Effector memory CD4-positive, alpha-beta T cell (primary cell): ENCODE measurements around the gene CD101.
A peak's percentile ranks its signal among the peaks of the same experiment; 100 is the strongest.

ENCODE experiments used
- DNase-seq, 3 donors: peaks; one replicate each; pipeline ENCODE4 v3.0.0-alpha.2; 2020
- H3K27ac ChIP-seq: 2 replicates; pipeline ENCODE4 v1.7.0; 2013; ENCODE audit warnings: mild to moderate bottlenecking, low read length, moderate library complexity; ENCODE audit not compliant: insufficient read depth, poor library complexity, severe bottlenecking
- H3K27me3 ChIP-seq: replicated peaks from 2 replicates; pipeline ENCODE4 v1.7.0; 2013; ENCODE audit warnings: mild to moderate bottlenecking, low read length; ENCODE audit not compliant: insufficient read depth, control insufficient read depth, poor library complexity, severe bottlenecking
- H3K36me3 ChIP-seq: 2 replicates; pipeline ENCODE4 v1.7.0; 2013; ENCODE audit warnings: mild to moderate bottlenecking, low read length, moderate library complexity; ENCODE audit not compliant: control insufficient read depth, insufficient read depth
- H3K4me1 ChIP-seq: 2 replicates; pipeline ENCODE4 v1.7.0; 2013; ENCODE audit warnings: low read length, mild to moderate bottlenecking; ENCODE audit not compliant: control insufficient read depth, insufficient read depth, poor library complexity, severe bottlenecking
- H3K4me3 ChIP-seq: 2 replicates; pipeline ENCODE4 v1.7.0; 2013; ENCODE audit warnings: low read length, low read depth, mild to moderate bottlenecking; ENCODE audit not compliant: insufficient read depth, poor library complexity, severe bottlenecking
- H3K9me3 ChIP-seq: 2 replicates; pipeline ENCODE4 v1.7.0; 2013; ENCODE audit warnings: mild to moderate bottlenecking, low read length, moderate library complexity; ENCODE audit not compliant: control insufficient read depth

CD101 gene

DNA sequence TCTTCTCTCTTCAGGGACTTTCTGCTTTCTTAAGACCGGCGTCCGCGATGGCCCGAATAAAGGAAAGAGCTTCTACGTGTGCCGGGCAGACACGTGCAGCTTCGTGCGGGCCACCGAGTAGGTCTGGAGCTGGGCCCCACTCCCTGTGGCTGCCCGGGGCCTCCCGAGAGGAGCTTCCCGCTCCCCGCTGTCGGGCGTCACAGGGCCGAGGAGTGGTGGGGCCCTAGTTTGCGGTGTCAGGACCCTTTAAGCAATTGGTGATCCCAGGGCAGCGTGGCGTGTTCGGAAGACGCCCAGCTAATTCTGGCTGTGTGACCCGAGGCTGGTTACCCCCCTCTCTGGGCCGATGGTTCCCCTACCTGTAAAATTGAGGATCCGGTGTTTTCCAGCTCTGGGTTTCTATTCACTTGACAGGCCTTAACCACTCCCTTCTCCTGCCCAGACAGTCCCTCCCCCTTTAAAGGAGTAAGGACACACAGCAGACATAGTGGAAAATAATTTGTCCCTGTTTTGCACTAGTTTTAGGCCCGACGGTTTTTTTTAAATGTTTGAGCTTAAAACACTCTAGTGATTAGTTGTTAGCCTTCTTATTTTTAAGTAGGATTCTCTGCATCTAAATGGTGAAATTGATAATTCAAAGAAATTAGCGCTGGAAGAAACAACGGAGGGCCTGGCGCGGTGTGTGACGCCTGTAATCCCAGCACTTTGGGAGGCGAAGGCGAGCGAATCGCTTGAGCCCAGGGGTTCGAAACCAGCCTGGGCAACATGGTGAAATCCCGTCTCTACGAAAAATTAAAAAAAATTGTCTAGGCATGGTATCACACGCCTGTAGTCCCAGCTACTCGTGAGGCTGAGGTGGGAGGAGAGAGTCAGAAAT lies 59.1 kb downstream of the CD101 start:
- DNase-seq = peak in 2 of 3 donors; percentile 22 to 31
- no peaks in the 10 kb centered on the region for H3K36me3 ChIP-seq
- no peaks in the 10 kb centered on the region for H3K27me3 ChIP-seq
- peak overlapping the region; percentile 75 for H3K4me3 ChIP-seq
- peak overlapping the region; percentile 79 for H3K27ac ChIP-seq
- H3K9me3 ChIP-seq = no peaks in the 10 kb centered on the region
- peaks cover 7% of the 10 kb centered on the region for H3K4me1 ChIP-seq

DNA sequence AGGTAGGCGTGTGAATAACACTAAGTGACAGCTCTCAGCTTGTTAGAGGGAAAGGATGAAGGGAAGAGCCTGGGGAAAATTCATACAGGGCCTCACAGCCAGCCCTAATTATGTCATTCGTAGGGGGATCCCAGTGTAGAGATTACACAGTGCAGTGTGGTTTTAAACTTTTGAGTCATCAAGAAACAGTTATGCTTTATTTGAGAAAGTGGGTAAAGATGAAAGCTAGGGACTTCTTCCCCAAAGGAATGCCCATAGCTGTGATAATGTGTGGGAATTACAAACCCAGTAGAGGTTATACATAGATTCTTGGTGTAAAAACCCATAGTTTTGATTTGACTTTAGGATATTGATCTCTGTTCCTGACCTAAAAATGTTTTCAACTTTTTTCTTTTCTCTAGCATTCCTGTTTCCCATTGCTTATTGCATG lies 60.4 kb downstream of the CD101 start:
- DNase-seq = peak in 1 of 3 donors; percentile 2
- Histone ChIP-seq H3K27me3 (no peaks in the 10 kb centered on the region), H3K27ac (no peak overlapping the region)

DNA sequence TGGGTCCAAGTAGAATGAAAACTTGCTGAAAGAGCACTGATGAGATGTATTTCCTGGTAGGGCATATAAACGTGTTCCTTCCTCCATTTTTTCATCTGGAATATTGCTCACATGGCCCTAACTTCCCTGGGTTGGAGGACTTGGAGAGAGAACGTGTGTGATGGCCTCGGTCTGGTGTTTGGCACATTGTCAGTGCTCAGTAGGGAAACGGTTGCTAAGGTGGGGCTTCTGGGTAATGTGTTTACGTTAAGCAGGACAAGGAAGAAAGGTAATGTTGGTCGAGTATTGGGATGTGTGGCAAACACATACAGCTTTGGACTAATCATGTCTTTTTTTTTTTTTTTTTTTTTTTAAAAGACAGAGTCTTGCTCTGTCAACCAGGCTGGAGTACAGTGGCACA lies 64.8 kb downstream of the CD101 start:
- Histone ChIP-seq H3K27ac (no peak overlapping the region), H3K36me3 (no peaks in the 10 kb centered on the region), H3K9me3 (no peaks in the 10 kb centered on the region), H3K27me3 (no peaks in the 10 kb centered on the region), H3K4me1 (no peaks in the 10 kb centered on the region), H3K4me3 (no peak overlapping the region)
- DNase-seq = no peak

More for the DNA sequence above, 60.4 kb downstream of the CD101 start:
- Histone ChIP-seq H3K9me3 (no peaks in the 10 kb centered on the region), H3K4me3 (no peak overlapping the region), H3K4me1 (peaks cover 7% of the 10 kb centered on the region), H3K36me3 (no peaks in the 10 kb centered on the region)

DNA sequence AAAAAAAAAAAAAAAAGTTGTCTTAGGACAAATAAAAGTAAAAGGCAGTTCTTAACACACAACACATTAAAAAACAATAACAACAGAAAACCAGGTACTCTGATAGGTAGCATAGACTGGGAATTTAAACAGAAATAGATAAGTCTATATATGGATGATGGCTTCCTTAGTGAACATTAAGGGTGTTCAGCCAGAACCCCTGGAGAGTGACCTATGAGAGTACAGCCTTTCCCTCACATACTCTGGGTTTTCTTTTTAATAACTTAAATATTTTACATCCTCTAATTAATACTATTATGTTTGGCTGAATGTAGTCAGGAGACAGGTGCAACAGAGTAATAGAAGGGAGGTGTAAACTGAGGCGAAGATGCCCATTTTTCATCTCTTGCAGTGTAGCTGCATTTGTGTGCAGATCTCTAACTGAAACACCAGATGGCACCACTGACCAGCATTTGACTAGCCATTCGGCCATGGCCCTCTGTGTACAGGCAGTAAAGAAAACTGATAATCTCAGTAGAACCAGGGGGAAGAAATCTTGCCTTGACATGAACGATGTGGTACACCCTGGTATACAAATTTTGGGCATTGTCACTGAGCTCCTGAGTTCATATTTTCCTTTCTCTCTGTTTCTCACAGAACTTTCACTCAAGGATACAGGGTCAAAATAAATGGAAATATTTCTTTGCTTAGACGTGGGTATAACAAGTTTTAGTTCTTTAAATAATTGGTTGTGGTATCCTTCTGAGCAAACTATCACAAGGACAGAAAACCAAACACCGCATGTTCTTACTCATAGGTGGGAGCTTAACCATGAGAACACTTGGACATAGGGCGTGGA lies 66.2 kb downstream of the CD101 start:
- DNase-seq = peak in 2 of 3 donors; percentile 14 to 37
- H3K4me1 ChIP-seq = no peaks in the 10 kb centered on the region
- H3K27me3 ChIP-seq = no peaks in the 10 kb centered on the region
- H3K36me3 ChIP-seq = no peaks in the 10 kb centered on the region
- H3K4me3 ChIP-seq = no peak overlapping the region
- H3K27ac ChIP-seq = no peak overlapping the region
- H3K9me3 ChIP-seq = no peaks in the 10 kb centered on the region

DNA sequence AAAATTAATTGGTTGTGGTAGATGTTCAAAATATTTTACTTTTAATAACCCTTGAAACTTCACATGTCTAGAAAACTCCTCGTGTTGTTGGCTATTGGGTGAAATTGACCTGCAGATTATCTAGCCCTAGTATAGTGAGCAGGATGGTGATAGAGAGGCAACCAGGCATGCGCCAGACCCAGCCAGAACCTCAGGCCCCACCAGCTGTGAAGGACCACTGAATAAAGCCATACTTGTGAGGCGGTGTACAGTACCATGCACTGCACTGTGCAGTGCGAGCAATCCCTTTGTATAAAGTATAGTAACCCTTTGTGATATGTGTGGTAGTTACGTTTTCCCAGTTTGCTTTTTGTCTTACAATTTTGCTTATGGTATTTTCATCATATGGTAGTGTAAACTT lies 67.0 kb downstream of the CD101 start:
- Histone ChIP-seq H3K4me3 (no peak overlapping the region), H3K27me3 (no peaks in the 10 kb centered on the region), H3K27ac (no peak overlapping the region), H3K4me1 (no peaks in the 10 kb centered on the region), H3K36me3 (no peaks in the 10 kb centered on the region), H3K9me3 (no peaks in the 10 kb centered on the region)
- no peak for DNase-seq

DNA sequence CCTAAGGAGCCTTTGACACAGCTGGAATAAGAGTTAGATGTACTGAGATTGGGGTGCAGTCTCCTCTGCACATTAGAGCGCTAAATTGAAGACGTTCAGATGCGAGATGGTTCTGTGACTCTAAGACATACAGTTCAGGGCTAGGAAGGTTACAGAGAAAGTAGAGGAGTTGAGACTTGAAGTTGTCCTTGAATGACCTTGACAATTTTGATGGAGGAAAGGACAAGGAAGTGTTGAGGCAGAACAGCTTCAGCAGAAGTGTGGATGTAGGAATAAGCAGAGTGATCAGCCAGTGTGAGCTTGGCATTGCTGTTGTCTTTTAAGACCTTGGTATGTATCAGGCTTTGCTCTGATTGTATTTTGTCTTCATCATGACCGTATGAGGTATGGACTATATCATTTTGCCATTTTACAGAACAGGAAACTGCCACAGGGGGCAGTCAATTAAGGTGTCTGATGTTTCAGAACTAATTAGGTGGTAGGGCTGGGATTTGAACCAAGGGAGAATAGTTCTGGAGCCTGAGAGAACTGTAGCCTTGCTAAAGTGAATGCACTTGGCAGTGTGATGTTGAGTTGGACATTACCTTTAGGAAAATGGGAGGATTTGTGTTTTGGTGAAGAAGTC lies 67.8 kb downstream of the CD101 start:
- no peak for DNase-seq
- no peaks in the 10 kb centered on the region for H3K36me3 ChIP-seq
- no peaks in the 10 kb centered on the region for H3K4me1 ChIP-seq
- H3K9me3 ChIP-seq = no peaks in the 10 kb centered on the region
- H3K27ac ChIP-seq = no peak overlapping the region
- H3K27me3 ChIP-seq = no peaks in the 10 kb centered on the region
- H3K4me3 ChIP-seq = no peak overlapping the region

DNA sequence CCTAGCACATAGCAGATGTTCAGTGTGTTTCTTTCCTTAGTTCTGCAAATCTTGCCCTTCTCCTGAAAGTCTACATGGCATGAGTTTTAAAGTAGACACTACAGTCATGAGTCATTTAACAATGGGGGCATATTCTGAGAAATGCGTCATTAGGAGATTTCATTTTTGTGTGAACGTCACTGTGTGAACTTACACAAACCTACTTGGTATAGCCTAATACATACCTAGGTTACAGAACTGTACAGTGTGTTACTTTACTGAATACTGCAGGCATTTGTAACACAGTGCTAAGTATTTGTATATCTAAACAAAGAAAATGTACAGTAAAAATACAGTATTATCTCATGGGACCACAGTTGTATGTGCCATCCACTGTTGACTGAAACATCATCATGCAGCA lies 68.6 kb downstream of the CD101 start:
- Histone ChIP-seq H3K4me1 (no peaks in the 10 kb centered on the region), H3K36me3 (peaks cover 4% of the 10 kb centered on the region), H3K27ac (no peak overlapping the region), H3K27me3 (no peaks in the 10 kb centered on the region), H3K9me3 (no peaks in the 10 kb centered on the region), H3K4me3 (no peak overlapping the region)
- no peak for DNase-seq

DNA sequence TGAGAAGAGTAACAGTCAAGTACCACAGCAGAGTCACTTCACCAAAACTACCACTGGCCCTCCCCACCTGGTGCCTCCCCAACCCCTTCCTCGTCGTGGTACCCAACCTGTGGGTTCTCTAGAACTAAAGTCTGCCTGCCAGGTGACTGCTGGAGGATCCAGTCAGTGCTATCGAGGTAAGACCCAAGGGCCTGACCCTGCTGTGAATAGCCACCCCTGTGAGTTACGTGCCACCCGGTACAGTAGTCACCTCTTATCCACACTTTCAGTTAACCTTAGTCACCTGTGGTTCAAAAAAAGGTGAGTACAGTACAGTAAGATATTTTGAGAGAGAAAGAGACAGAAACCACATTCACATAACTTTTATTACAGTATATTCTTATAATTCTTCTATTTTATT lies 75.1 kb downstream of the CD101 start:
- Histone ChIP-seq H3K27me3 (no peaks in the 10 kb centered on the region), H3K36me3 (peaks cover 34% of the 10 kb centered on the region), H3K4me1 (no peaks in the 10 kb centered on the region), H3K4me3 (no peak overlapping the region), H3K27ac (no peak overlapping the region), H3K9me3 (no peaks in the 10 kb centered on the region)
- DNase-seq = no peak

DNA sequence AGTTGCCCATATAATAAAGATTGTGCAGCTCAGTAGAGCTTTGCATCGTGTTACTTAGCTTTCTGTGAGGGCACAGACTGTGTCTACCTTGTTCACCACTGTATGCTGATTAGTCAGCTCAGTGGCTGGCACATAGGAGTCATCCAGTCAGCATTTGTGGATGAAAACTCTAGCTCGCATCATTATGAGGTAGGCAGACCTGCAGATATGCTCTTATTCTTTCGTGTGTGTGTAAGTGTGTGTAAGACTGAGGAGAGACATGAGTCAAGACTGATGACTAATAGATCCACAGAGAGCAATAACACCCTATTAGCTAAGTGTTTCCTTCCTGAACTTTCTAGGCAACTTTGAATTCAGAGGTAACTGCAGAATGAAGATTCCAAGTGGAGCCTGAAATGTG lies 75.7 kb downstream of the CD101 start:
- H3K27ac ChIP-seq = no peak overlapping the region
- no peaks in the 10 kb centered on the region for H3K27me3 ChIP-seq
- no peaks in the 10 kb centered on the region for H3K9me3 ChIP-seq
- peaks cover 37% of the 10 kb centered on the region for H3K36me3 ChIP-seq
- H3K4me1 ChIP-seq = no peaks in the 10 kb centered on the region
- no peak overlapping the region for H3K4me3 ChIP-seq
- no peak for DNase-seq
